Astrocyte of the spinal cord (primary cell): ENCODE results near the gene GLCCI1.
A peak's percentile ranks its signal among the peaks of the same experiment; 100 is the strongest.

ENCODE experiments used
- DNase-seq: peaks from one replicate; pipeline ENCODE4 v3.0.0; 2011; ENCODE audit warnings: low read depth, low spot score
- H3K4me3 ChIP-seq: 2 replicates; pipeline ENCODE4 v1.5.1; 2011; ENCODE audit warnings: low read depth, mild to moderate bottlenecking, low read length, moderate library complexity
- in situ Hi-C: cut with HindIII; loops from 2 replicates; pipeline ENCODE4 v1.10.0; 2017; ENCODE audit warnings: low sequenced_read_pairs
- TF ChIP-seq, protein P1 (sequence below): IDR thresholded peaks from 2 replicates; pipeline ENCODE4 v1.5.1; 2012; ENCODE audit warnings: low read depth, mild to moderate bottlenecking, low read length, inconsistent platforms

GLCCI1 gene

DNA sequence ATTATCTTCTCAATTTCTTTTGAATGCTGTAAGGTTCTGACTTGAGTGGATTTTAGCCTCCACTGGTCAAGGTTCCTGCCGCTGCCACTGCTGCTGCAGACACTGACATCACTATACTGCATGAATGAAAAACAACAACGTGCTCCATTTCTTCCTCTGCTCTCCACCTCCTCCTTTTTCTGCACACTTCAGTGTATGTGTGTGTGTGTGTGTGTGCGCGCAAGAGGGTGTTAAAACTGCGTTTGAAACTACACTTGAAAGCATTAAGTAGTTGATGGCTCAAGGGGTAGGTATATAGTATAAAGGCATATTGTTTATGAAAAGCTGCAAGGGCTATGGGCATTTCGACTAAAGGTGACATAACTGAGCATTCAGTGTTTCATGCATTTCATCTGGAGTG is 3.5 kb downstream of the GLCCI1 start:
- in situ Hi-C loops = no loop called here
- no peak for DNase-seq
- H3K4me3 ChIP-seq = peak overlapping the region; percentile 17
- TF ChIP-seq, protein P1, sequence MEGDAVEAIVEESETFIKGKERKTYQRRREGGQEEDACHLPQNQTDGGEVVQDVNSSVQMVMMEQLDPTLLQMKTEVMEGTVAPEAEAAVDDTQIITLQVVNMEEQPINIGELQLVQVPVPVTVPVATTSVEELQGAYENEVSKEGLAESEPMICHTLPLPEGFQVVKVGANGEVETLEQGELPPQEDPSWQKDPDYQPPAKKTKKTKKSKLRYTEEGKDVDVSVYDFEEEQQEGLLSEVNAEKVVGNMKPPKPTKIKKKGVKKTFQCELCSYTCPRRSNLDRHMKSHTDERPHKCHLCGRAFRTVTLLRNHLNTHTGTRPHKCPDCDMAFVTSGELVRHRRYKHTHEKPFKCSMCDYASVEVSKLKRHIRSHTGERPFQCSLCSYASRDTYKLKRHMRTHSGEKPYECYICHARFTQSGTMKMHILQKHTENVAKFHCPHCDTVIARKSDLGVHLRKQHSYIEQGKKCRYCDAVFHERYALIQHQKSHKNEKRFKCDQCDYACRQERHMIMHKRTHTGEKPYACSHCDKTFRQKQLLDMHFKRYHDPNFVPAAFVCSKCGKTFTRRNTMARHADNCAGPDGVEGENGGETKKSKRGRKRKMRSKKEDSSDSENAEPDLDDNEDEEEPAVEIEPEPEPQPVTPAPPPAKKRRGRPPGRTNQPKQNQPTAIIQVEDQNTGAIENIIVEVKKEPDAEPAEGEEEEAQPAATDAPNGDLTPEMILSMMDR = no peak

DNA sequence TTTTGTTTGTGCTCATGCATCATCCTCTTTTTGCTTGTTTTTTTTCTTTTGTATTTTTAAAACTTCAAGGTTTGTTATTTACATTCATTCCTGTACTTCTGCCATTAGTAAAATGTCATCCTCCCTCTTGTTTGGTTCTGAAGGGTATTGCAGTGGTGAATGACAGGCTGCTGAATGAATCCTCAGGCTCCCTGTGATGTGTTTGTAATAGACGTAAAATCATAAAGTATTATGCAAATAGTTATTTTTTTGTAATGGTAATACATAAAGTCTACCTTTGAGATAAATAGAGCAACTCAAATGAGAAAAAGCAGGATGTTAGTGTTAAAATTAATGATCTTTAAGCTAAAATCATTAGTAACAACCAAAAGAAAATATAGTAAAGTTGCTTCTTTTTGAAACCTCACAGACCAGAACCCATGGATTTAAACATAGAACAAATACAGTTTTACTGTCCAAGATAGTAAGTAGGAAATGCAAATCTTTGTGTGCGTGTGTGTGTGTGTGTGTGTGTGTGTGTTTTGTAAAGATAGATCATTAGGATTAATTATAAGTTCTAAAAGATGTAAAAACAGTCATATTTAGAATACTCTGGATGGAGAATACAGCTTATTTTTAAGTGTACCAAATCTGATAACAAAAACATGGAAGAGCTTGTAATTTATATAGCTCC is 4.5 kb downstream of the GLCCI1 start:
- in situ Hi-C loops = no loop called here
- no peak for DNase-seq
- no peak overlapping the region for H3K4me3 ChIP-seq
- TF ChIP-seq, protein P1 = no peak

DNA sequence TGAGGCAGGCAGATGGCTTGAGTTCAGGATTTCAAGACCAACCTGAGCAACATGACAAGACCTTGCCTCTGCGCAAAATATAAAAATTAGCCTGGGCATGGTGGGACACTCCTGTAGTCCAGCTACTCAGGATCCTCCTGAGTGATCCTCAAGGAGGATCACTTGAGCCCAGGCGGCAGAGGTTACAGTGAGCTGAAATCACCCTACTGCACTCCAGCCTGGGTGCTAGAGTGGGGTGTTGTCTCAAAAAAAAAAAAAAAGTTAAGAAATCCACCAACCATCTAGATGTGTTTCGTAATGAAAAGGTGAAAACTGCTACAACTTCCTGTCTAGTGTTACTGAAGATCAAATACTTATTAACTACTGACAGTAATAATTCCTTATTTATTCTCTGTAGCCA is 8.1 kb downstream of the GLCCI1 start:
- in situ Hi-C loops = no loop called here
- H3K4me3 ChIP-seq = no peak overlapping the region
- DNase-seq = no peak
- TF ChIP-seq, protein P1 = no peak

DNA sequence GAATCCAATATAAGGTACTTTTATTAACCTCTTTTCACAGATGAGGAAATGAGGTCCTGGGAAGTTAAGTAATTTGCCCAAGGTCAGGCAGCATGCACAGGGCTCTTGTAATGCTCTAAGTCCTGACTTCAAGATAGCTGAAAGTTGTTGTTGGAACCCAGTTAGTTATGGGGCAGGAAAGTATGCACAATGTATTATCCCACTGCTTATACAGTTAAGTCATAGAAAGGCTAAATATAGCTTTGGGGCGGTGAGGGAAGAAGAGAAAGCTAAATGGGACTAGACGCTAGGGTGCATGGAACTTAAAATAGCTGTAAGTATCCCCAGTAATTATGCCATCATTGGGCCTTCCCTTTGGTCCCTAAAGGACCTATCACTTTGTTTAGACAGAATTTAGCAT is 9.2 kb downstream of the GLCCI1 start:
- TF ChIP-seq, protein P1 = no peak
- in situ Hi-C loops = no loop called here
- DNase-seq = peak; percentile 50
- H3K4me3 ChIP-seq = no peak overlapping the region

- DNase-seq = no peak
- H3K4me3 ChIP-seq = no peak overlapping the region
- in situ Hi-C loops = no loop called here
- TF ChIP-seq, protein P1 = no peak
Observed at GRCh38 chr7:7978860-7979259, 10.3 kb downstream of the GLCCI1 start.

DNA sequence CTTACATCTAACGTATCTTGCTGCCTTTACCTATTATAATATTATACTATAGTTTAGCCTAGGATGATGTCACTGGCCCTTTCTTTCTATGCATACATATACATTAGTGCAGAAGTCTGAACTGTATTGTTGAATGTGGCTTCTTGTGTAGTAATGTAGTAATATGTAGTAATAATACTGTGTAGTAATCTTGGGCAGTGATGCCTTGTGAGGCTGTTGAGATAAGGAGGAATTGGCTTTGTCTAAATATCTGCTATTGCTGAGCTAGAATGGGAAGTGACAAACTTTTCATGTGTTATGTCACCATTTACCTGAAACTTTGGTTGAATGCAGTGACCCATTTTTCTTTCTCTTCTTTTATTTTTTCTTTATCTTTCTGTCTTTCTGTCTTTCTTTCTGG is 11.0 kb downstream of the GLCCI1 start:
- no peak overlapping the region for H3K4me3 ChIP-seq
- in situ Hi-C loops = no loop called here
- DNase-seq = no peak
- TF ChIP-seq, protein P1 = no peak
